G401.6 (cell line): ENCODE results near the gene RGS8.
"Not testable (repeated sequence)": the region's sequence is repeated elsewhere in the genome, so short reads cannot be mapped to it uniquely, and the experiment has no call there.

Experiments
- FAIRE-seq: peaks from 2 replicates; lab custom pipeline; 2012; peaks lifted over from hg19 to GRCh38; lab: Jason Lieb, UNC

The RGS8 gene

GRCh38 chr1:182702826-182703524, 18.6 kb upstream of the RGS8 start:
- FAIRE-seq: no peak

GRCh38 chr1:182700351-182700709, 15.9 kb upstream of the RGS8 start:
- FAIRE-seq: no peak

GRCh38 chr1:182699393-182700350, 15.3 kb upstream of the RGS8 start:
- no peak for FAIRE-seq

- FAIRE-seq: no peak
Measured at GRCh38 chr1:182698971-182699370, 14.6 kb upstream of the RGS8 start.

- FAIRE-seq: not testable (repeated sequence)
Measured at GRCh38 chr1:182693139-182693538, 8.8 kb upstream of the RGS8 start.

GRCh38 chr1:182690886-182691443, 6.6 kb upstream of the RGS8 start:
- no peak for FAIRE-seq

GRCh38 chr1:182688436-182689205, 4.2 kb upstream of the RGS8 start:
- no peak for FAIRE-seq

GRCh38 chr1:182687361-182687760, 3.0 kb upstream of the RGS8 start:
- no peak for FAIRE-seq

GRCh38 chr1:182686446-182686845, 2.1 kb upstream of the RGS8 start:
- FAIRE-seq: no peak

- no peak for FAIRE-seq
Measured at GRCh38 chr1:182685215-182685614, 828 bp upstream of the RGS8 start.

GRCh38 chr1:182682898-182683501, 1.4 kb downstream of the RGS8 start:
- no peak for FAIRE-seq

GRCh38 chr1:182682406-182682805, 2.0 kb downstream of the RGS8 start:
- no peak for FAIRE-seq

- FAIRE-seq: no peak
Measured at GRCh38 chr1:182681568-182681912, 2.8 kb downstream of the RGS8 start.

GRCh38 chr1:182680901-182681567, 3.4 kb downstream of the RGS8 start:
- no peak for FAIRE-seq

GRCh38 chr1:182680408-182680807, 4.0 kb downstream of the RGS8 start:
- FAIRE-seq: no peak

- FAIRE-seq: no peak
Measured at GRCh38 chr1:182679684-182680083, 4.7 kb downstream of the RGS8 start.

GRCh38 chr1:182677397-182678098, 6.8 kb downstream of the RGS8 start:
- no peak for FAIRE-seq

GRCh38 chr1:182676274-182676673, 8.1 kb downstream of the RGS8 start:
- FAIRE-seq: no peak

GRCh38 chr1:182674346-182675246, 9.8 kb downstream of the RGS8 start:
- FAIRE-seq: no peak

- FAIRE-seq: no peak
Measured at GRCh38 chr1:182672487-182672836, 11.9 kb downstream of the RGS8 start.
